OCI-M2 (cell line): ENCODE measurements around the gene TXNDC15.
"Not testable (repeated sequence)": the region's sequence is repeated elsewhere in the genome, so short reads cannot be mapped to it uniquely, and the experiment has no call there.

Experiments
- DNase-seq: peaks from one replicate; lab custom pipeline; 2025; ENCODE audit not compliant: unreplicated experiment; lab: John Stamatoyannopoulos, UW

Gene TXNDC15

DNA sequence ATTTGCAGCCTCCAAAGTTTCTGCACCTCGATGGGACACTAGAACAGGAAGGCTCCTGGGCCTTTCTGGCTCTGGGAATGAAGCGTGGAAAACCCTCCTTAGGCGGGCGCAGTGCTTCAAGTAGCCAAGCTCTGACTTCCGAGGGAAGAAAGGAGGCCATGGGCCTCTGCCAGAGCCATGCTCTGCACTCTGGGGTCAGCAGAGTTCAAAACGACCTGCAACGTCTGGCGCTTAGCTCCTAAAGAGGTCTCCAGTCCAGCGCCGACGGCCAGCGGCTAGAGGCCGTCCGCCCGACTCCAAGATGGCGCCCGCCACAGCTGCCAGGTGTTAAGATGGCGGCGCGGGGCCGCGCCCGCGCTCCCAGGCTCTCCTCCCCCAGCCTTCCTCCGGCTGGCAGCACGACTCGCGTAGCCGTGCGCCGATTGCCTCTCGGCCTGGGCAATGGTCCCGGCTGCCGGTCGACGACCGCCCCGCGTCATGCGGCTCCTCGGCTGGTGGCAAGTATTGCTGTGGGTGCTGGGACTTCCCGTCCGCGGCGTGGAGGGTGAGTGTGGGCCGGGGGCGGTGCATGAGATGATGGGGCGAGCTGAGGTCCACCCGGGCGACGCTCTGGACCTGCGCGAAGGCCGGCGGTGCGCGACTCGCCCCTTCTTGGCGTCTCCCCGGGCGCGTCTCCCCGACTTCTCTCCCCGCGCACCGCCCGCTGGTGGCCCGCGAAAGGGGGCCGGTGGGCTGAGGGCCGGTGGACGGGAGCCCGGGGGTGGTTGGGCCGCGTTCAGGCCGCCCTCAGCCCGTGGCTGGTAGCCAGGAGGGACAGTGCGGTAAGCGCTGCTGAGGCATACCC, at the start of gene TXNDC15:
TXNDC15 (plus strand) TSS at position 385 of the 844 bp plus-strand sequence; CDS start at position 442, 57 bp downstream.
- DNase-seq, result peak; percentile 35

DNA sequence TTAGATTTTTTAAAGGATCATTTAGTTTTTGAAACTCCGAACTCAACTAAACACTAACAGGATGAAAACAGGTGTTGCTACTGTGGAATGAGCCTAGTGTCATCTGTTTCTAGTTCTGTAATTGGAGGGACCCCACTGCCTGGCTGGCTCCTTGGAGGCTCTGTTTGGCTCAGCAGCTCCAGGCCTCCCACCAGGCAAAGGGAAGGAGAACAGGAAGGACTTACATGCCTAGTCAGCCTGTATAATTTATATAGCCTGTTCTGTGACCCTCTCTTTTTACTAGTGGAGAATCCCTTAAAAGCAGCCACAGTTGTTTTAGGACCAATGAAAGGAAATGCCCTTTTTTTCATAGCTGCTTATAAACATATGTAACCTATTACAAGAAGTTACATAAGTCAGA, 49.5 kb upstream of the TXNDC15 start:
- DNase-seq, result no peak

- no peak for DNase-seq
These were observed 49.0 kb upstream of the TXNDC15 start for GRCh38 chr5:134825212-134825611.

DNA sequence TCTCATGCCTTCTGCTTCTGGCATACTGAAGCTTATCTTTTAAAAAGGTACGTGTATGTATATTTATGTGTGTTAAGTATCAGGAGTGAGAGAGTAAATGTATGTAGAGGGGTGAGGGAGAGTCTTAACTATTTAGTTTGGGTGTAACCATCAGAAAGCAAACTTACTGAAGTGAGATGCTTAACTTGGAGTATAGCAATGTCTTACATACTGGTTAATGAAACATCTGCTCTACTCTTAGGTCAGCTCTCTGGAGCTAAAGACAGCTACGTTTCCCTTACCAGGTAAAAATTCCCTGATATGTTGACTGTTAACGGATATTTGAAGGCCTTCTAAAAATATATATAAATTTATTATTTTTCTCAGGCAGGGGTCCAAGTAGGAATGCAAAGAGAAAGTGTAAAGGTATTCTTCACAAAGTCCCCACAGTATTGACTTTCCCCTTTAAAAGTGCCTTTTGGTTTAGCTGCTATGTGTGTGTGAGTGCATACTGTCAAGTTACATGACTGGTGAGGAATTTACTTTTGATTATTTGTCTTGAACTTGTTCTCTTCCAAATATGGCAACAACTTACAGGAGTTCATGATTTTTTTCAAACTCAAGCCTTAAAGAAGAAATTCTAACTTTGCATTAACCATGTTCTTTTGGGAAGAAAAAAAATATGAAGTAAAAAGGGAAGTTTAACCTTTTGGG, 40.7 kb upstream of the TXNDC15 start:
- DNase-seq, result no peak

GRCh38 chr5:134835623-134836022, 38.5 kb upstream of the TXNDC15 start:
- DNase-seq, result no peak

DNA sequence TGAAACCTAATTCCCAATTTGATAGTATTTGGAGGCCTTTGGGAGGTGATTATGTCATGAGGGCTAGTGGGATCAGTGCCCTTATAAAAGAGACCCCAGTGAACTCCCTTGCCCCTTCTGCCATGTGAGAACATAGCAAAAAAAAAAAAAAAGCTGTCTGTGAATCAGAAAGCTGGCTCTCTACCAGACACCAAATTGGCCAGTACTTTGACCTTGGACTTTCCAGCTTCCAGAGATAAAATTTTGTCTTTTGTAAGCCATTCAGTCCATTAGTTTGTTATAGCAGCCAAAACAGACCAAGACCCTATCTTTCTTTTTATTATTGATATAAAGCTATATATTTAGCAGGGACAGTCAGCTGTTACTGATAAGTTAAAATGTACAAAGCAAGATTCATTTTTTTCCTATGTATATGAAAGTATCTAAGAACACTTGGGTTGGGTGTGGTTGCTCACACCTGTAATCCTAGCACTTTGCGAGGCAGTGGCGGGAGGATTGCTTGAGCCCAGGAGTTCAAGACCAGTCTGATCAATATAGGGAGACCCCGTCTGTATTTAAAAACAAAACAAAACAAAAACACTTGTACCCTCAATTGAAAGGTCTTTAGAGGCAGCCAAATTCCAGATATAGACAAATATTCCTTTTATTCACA, 36.5 kb upstream of the TXNDC15 start:
- DNase-seq, result no peak

DNA sequence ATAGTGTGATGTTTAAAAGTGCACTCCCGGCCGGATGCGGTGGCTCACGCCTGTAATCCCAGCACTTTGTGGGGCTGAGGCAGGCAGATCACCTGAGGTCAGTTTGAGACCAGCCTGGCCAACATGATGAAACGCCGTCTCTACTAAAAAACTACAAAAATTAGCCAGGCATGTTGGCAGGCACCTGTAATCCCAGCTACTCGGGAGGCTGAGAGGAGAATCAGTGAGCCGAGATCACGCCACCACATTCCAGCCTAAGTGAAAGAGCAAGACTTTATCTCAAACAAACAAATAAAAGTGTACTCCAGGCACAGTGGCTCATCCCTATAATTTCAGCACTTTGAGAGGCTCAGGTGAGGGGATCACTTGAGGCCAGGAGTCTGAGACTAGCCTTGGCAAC, 35.8 kb upstream of the TXNDC15 start:
- not testable (repeated sequence) for DNase-seq

GRCh38 chr5:134840811-134841210, 33.4 kb upstream of the TXNDC15 start:
- DNase-seq, result no peak

DNA sequence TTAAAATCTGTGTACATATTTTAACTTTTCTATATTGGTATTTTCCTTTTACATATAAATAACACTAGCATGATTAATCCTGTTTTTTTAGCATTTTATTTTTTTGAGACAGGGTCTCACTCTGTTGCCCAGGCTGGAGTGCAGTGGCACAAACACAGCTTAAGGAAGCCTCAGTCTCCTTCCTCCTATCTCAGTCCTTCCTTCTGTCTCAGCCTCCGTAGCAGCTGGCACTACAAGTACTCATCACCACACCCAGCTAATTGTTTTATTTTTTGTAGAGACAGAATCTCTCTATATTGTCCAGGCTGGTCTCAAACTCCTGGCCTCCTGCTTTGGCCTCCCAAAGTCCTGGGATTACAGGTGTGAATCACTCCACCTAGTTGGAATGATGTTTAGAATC, 29.9 kb upstream of the TXNDC15 start:
- DNase-seq, result no peak

DNA sequence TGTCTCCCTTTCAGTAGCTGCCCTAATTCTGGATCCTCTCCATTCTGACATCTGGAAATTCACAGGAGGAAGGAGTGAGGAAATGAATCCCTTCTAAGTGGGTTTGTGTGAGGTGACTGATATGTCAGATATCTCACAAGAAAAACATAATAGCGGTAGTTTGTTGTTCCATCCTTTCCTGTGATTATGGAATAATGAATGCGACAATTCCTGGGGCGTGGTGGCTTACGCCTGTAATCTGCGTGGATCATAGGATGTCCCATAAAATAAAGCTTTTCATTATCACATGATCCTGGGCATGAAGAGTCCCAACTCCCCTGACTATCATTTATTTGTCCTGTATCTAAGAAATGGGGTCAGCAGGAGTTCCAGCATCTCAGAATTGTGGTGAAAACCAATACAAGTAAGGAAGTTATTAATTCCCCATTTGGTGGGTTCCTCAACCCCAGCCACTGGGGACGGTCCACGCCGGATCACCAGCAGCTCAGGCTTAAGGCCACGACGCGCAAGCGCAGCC, 28.8 kb upstream of the TXNDC15 start:
- DNase-seq, result no peak

DNA sequence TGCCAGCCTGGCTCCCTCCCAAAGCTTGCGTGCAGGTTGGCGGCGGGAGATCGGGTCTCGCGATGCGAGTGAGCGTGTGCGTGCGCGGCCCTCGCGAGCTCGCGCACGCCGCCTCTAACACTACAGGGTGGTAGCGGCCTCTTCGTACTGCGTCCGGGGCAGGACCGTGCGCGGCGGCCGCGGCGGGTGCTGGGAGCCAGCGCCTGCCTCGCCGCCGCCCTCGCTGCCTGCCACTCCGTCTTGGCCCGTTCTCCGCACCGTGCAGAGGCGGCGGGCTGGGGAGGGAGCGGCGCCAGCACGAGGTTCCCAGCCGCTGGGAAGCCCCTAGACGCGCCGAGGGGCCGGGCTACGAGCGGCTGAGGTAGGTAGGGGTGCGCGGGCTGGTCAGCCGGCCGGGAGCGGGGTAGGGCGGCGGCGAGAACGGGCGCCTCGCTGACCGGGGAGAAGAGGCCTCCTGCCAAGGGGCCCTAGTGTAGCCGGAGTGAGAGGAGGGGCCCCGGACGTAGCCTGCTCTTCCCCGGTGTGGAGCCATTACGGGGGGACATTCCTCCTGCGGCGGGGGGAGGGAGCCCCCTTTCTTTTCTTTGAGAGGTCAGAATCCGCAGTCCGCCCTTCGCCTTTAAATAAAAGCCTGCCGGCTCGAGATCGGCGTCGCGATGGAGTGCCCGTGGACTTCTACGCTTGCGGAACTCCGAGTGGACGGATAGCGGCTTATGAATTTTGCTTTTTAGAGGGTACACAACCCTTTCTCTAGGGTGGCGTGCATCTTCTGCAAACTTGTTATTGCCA, 28.1 kb upstream of the TXNDC15 start, which contains the start of gene C5orf24:
C5orf24 (plus strand) TSS at position 117 of the 789 bp plus-strand sequence. CDS start 8,933 bp downstream, outside the sequence.
- peak; percentile 43 for DNase-seq

DNA sequence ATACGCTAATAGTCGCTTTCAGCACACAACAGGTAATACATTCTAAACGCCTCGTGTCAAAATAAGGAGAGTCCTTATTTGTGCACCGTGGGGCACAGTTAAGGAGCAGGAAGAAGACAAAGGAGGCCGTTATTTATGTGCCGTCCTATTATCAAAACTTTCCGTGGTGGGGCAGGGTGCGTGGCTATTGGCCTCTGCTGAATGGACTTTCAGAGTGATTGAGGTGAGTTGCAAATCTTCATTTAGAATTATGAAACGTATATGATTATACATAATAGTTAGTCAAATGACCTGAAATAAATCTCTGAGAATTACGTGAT, 27.6 kb upstream of the TXNDC15 start:
- DNase-seq, result no peak

DNA sequence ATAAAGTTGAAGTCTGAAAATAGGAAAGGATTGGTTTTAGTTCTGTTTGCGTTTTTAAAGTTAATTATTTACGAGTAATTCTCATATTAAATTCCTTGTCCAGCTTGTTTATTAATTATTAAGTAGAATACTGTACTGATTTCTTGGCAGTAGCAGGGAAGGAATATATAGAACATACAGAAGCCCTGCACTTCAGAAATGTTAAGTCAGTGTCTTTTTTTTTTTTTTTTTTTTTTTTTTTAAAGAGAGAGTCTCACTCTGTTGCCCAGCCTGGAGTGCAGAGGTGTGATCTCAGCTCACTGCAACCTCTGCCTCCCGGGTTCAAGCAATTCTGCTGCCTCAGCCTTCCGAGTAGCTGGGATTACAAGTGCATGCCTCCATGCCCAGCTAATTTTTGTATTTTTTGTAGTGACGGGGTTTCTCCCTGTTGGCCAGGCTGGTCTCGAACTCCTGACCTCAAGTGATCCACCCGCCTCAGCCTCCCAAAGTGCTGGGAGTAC, 24.7 kb upstream of the TXNDC15 start:
- not testable (repeated sequence) for DNase-seq

DNA sequence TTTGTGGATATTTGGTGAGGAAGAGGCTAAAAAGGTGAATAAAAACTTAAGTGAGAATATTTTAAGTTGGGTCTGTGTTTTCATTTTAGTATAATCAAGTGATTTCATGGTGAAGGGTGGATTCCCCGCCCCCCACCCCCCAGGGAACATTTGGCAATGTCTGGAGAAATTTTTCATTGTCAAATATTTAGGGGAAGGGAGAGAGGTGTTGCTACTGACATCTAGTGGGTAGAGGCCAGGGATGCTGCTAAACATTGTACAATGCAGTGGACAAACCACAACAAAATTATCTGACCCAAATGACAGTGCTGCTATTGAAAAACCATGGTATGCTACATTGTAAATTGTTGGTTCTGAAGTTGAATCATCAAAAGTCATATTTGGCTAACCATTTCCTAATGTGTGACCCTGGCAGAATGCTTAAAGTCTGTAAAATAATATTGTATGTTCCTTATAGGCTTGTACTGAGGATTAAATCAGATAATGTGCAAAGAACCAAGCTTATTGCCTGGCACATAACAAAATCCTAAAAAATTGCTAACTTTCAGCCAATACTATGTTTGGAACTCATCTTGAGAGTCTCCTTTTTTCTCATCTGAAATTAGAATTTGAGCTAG, 22.8 kb upstream of the TXNDC15 start:
- DNase-seq, result no peak

- not testable (repeated sequence) for DNase-seq
These were observed 17.7 kb upstream of the TXNDC15 start for GRCh38 chr5:134856465-134856864.

GRCh38 chr5:134857401-134857800, 16.8 kb upstream of the TXNDC15 start:
- no peak for DNase-seq

DNA sequence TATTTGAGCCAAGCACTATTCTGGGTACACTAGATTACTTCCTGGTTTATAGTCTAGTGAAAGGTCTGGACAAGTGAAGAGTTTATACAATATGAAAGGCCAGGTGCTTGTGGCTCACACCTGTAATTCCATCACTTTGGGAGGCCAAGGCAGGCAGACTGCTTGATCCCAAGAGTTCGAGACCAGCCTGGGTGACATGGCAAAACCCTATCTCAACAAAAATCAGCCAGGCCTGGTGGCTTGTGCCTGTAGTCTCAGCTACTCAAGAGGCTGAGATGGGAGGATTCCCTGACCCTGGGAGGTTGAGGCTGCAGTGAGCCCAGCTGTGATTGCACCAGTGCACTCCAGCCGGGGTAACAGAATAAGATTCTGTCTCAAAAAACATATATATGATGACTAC, 9.5 kb upstream of the TXNDC15 start:
- DNase-seq, result no peak

DNA sequence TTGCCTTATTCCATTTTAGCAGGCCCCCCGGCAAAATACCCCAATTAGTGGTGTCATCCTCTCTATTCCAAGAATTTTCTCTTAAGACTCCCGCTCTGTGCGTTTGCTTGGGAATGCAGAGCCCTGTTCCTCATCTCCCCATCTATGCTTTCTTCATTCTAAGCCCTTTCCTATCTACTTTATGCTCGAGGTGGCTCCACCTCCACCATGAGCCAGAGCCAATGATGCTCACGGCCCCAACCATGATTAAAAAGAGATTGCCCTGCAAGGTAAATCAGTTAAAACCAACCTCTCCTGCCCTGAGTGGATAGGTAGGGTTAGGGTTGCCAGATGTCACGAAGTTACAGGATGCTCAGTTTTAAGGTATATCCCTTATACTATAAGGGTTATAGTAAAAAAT, 677 bp upstream of the TXNDC15 start:
- DNase-seq, result no peak

DNA sequence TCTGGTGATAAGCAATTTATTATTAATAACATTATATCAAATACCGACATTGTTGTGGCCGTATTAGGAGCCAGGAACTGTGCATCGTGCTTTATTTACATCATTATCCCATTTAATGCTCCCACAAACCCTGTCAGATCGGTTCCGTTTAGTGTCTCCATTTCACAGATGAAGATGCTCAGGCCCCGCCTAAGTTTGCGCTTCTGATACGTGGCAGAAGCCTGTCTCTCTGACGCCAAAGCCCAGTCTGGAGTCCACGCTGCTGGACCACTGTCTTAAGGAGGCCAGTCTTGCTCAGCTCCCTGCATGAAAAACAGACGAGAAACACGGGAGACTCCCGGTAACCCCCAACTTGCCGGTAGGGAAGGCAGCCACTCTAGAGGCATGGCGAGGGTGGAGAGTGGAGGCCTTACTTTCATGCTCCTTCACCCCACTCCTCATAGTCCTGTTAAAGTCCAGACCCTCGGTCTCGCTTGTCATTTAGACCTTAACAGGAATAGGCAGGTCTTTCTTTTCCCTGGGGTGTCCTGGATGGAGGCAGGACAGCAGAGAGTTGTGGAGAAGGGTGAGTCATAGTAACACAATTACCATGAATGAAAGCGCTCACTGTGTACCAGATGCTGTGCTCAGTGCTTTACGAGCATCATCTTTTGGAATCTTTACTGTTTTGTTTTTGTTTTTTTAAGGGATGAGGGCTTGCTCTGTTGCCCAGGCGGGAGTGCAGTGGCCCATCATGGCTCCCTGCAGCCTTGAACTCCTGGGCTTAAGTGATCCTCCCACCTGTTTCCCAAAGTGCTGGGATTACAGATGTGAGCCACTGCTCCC, 872 bp downstream of the TXNDC15 start:
- no peak for DNase-seq
